Spleen (tissue), 11 donors: Measurements from ENCODE around the gene ABCC1. TPM values are rescaled to one million over a fixed set of nuclear protein-coding genes. Genes with fewer than 3 reads are reported as not detected.
"Not testable (repeated sequence)": the region's sequence is repeated elsewhere in the genome, so short reads cannot be mapped to it uniquely, and the experiment has no call there.

Source experiments
- DNase-seq: peaks from one replicate; pipeline ENCODE4 v3.0.0-alpha.2; 2020
- H3K27ac ChIP-seq, 8 donors: fragments of 200-600 bp; sonication (generic) in 7 of 8; 1 replicate in 4 of 8; 2 replicates in 4 of 8; pipeline versions ENCODE4 v1.5.0 to v1.8.0; 2016 to 2021; ENCODE audit warnings: inconsistent platforms in 4 of 8, mild to moderate bottlenecking in 4 of 8, moderate library complexity in 1 of 8
- H3K27me3 ChIP-seq, 7 donors: fragments of 200-600 bp; sonication (generic) in 6 of 7; replicated peaks in 1 of 7; 1 replicate in 4 of 7; 2 replicates in 3 of 7; pipeline versions ENCODE4 v1.5.0 to v1.8.0; 2016 to 2021; ENCODE audit warnings: inconsistent platforms in 3 of 7, mild to moderate bottlenecking in 1 of 7
- H3K36me3 ChIP-seq, 6 donors: fragments of 200-600 bp; sonication (generic) in 5 of 6; 1 replicate in 4 of 6; 2 replicates in 2 of 6; pipeline versions ENCODE4 v1.5.0 to v1.8.0; 2016 to 2021; ENCODE audit warnings: inconsistent platforms in 2 of 6
- H3K4me1 ChIP-seq, 6 donors: fragments of 200-600 bp; sonication (generic) in 5 of 6; 1 replicate in 3 of 6; 2 replicates in 3 of 6; pipeline versions ENCODE4 v1.5.0 to v1.8.0; 2016 to 2021; ENCODE audit warnings: inconsistent platforms in 3 of 6
- H3K4me3 ChIP-seq, 8 donors: fragments of 200-600 bp; sonication (generic) in 7 of 8; 1 replicate in 4 of 8; 2 replicates in 4 of 8; pipeline versions ENCODE4 v1.5.0 to v1.8.0; 2016 to 2021; ENCODE audit warnings: inconsistent platforms in 4 of 8, mild to moderate bottlenecking in 4 of 8, moderate library complexity in 2 of 8
- H3K9me3 ChIP-seq, 8 donors: fragments of 200-600 bp; sonication (generic) in 7 of 8; 1 replicate in 4 of 8; 2 replicates in 4 of 8; pipeline versions ENCODE4 v1.5.0 to v1.8.0; 2016 to 2021; ENCODE audit warnings: inconsistent platforms in 4 of 8
- CTCF ChIP-seq, 11 experiments: fragments of 200-600 bp in 7 of 11; fragments of 450-650 bp in 4 of 11; sonication (generic) in 4 of 11; IDR thresholded peaks in 8 of 11; conservative IDR thresholded peaks in 3 of 11; 1 replicate in 7 of 11; 2 replicates in 4 of 11; pipeline versions ENCODE4 v1.4.0 to v1.8.0; 2016 to 2021; ENCODE audit warnings: antibody characterized with exemption in 11 of 11, inconsistent platforms in 4 of 11, mild to moderate bottlenecking in 1 of 11
- POLR2A ChIP-seq, 3 donors: fragments of 450-650 bp; IDR thresholded peaks; one replicate each; pipeline ENCODE4 v1.5.1; 2017; ENCODE audit warnings: antibody characterized with exemption in 3 of 3, mild to moderate bottlenecking in 1 of 3
- POLR2AphosphoS5 ChIP-seq, 3 donors: sonication (generic); formaldehyde crosslinking; IDR thresholded peaks; one replicate each; pipeline ENCODE4 v1.5.1; 2017; ENCODE audit warnings: antibody characterized with exemption in 3 of 3
- WGBS, 5 donors: extraction: QIAGEN DNeasy Blood & Tissue Kit in 3 of 5; methylation state at CpG; one replicate each; pipeline versions ENCODE4 v1.1.5 to v1.1.7; 2013 to 2018; 5-methylcytosine and 5-hydroxymethylcytosine counted together
- intact Hi-C: fragments of 100-400 bp; cut with DNase I; formaldehyde crosslinking; loops from one replicate; pipeline ENCODE4 v1.15.0; 2023; ENCODE audit warnings: low total_unique reads
- polyA plus RNA-seq, 3 donors: library from polyadenylated mRNA; stranded (reverse); fragments of 200-250 nt; gene quantifications; one replicate each; pipeline ENCODE4 v1.2.1, GENCODE V29; 2013
- total RNA-seq, 7 donors: library from RNA; depleted of rRNA in 3 of 7; stranded (reverse); fragments of >200 nt in 3 of 7; fragmentation: NEBNext Ultra II Directional in 4 of 7; extraction: Animal tissue kit (Norgen Biotek cat#: 25700) in 4 of 7; gene quantifications; one replicate each; pipeline versions ENCODE4 v1.1.0 to v1.2.1, GENCODE V29; 2016 to 2021
- donor health status: healthy with polysubstance abuse.
- donor health status: DM: no; HTN: no; CAD: no; lungs with moderate emphysema.
- donor health status: DM: no; HTN: no; CAD: no.
- donor health status: Bipolar disorder and iron deficiency.
- donor health status: healthy.
- donor health status: DM: no; HTN: no; CAD: no.
- donor health status: DM: yes; HTN: yes; CAD: no.

ABCC1 gene
- total and polyA plus RNA-seq, 10 donors: 7.8 to 65.7 (median 52.5) TPM

GRCh38 chr16:16176328-16176727, 226.9 kb downstream of the ABCC1 start:
- no peaks in the 10 kb centered on the region for H3K4me1 ChIP-seq
- peaks cover 0 to 7% (median 0%) of the 10 kb centered on the region in 7 donors for H3K27me3 ChIP-seq
- H3K4me3 ChIP-seq: no peak overlapping the region
- intact Hi-C loops: no loop called here
- no peak overlapping the region for H3K27ac ChIP-seq
- H3K36me3 ChIP-seq: no peaks in the 10 kb centered on the region
- peaks cover 0 to 10% (median 0%) of the 10 kb centered on the region in 8 donors for H3K9me3 ChIP-seq
- no peak for TF ChIP-seq POLR2A (IDR thresholded peaks at IDR 0.05)
- no peak for TF ChIP-seq CTCF (IDR thresholded peaks at IDR 0.05 in 8 of 11, conservative IDR thresholded peaks at IDR 0.05 in 3 of 11)
- TF ChIP-seq POLR2AphosphoS5 (IDR thresholded peaks at IDR 0.05): no peak
- no peak for DNase-seq

- 85 to 92% (median 89%) methylated on average over 7 of the region's 7 CpGs for WGBS, 5 donors
- intact Hi-C loops: no loop called here
- Histone ChIP-seq H3K27me3 (peaks cover 0 to 12% (median 0%) of the 10 kb centered on the region in 7 donors), H3K9me3 (peaks cover 0 to 10% (median 0%) of the 10 kb centered on the region in 8 donors), H3K36me3 (no peaks in the 10 kb centered on the region), H3K4me3 (no peak overlapping the region), H3K27ac (no peak overlapping the region), H3K4me1 (peaks cover 0 to 3% (median 0%) of the 10 kb centered on the region in 6 donors)
- DNase-seq: no peak
- TF ChIP-seq POLR2AphosphoS5 (IDR thresholded peaks at IDR 0.05) (no peak), POLR2A (IDR thresholded peaks at IDR 0.05) (no peak), CTCF (IDR thresholded peaks at IDR 0.05 in 8 of 11, conservative IDR thresholded peaks at IDR 0.05 in 3 of 11) (no peak)
Measured at GRCh38 chr16:16178455-16179162, 229.2 kb downstream of the ABCC1 start.

GRCh38 chr16:16181748-16182147, 232.3 kb downstream of the ABCC1 start:
- 59 to 89% (median 84%) methylated on average over 3 of the region's 3 CpGs for WGBS, 5 donors
- DNase-seq, H3K4me1 ChIP-seq, intact Hi-C loops, H3K4me3 ChIP-seq, H3K36me3 ChIP-seq, H3K27ac ChIP-seq, H3K9me3 ChIP-seq: not testable (repeated sequence)
- peaks cover 0 to 12% (median 0%) of the 10 kb centered on the region in 7 donors for H3K27me3 ChIP-seq

GRCh38 chr16:16182918-16183317, 233.5 kb downstream of the ABCC1 start:
- Histone ChIP-seq H3K27me3 (peaks cover 0 to 12% (median 0%) of the 10 kb centered on the region in 7 donors), H3K4me1 (peaks cover 0 to 3% (median 0%) of the 10 kb centered on the region in 6 donors), H3K36me3 (no peaks in the 10 kb centered on the region), H3K9me3 (peaks cover 0 to 4% (median 0%) of the 10 kb centered on the region in 8 donors), H3K27ac (no peak overlapping the region), H3K4me3 (no peak overlapping the region)
- DNase-seq: no peak
- intact Hi-C loops: no loop called here
- WGBS, 5 donors: 78 to 86% (median 79%) methylated on average over 8 of the region's 8 CpGs
- TF ChIP-seq CTCF (IDR thresholded peaks at IDR 0.05 in 8 of 11, conservative IDR thresholded peaks at IDR 0.05 in 3 of 11) (no peak), POLR2A (IDR thresholded peaks at IDR 0.05) (no peak), POLR2AphosphoS5 (IDR thresholded peaks at IDR 0.05) (no peak)
